ENCODE results near the gene AGPS. TPM values are rescaled to one million over a fixed set of nuclear protein-coding genes. Genes with fewer than 3 reads are reported as not detected.
"Not testable (repeated sequence)": the region's sequence is repeated elsewhere in the genome, so short reads cannot be mapped to it uniquely, and the experiment has no call there.

The AGPS gene
- total RNA-seq, 4 donors from 2014 or later: 23.1 to 38.8 (median 24.7) TPM

DNA sequence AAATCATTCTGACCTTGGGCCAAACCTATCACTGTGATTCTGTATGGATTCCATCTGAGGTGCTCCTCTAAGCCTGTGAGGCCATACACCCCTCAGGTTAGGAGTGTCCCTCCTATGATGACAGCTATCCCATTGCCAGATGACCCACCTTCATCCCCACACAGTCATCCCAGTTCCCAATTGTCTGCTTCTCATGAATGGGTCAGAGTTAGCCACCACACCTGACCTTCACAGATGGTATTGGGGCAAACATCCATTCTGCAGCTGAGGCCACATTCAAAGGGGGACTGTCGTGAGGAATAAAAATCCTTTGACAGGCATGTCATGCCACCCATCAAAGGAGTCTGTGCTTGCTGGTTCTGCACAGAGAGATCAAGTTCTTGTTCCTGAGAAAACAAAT, 155.2 kb downstream of the AGPS start:
- intact Hi-C loops (cut with DNase I): no loop called here
- no peak for DNase-seq
- H3K36me3 ChIP-seq: no peaks in the 10 kb centered on the region
- no peaks in the 10 kb centered on the region for H3K9me3 ChIP-seq
- no peak overlapping the region for H3K4me3 ChIP-seq (replicated peaks in 1 of 3)
- TF ChIP-seq POLR2A (IDR thresholded peaks at IDR 0.05) (no peak), CTCF (IDR thresholded peaks at IDR 0.05) (no peak)
- 83 to 90% methylated on average over 1 of the region's 1 CpG for WGBS, 2 donors
- no peaks in the 10 kb centered on the region for H3K27me3 ChIP-seq
- peaks cover 9 to 20% of the 10 kb centered on the region in 2 donors for H3K4me1 ChIP-seq
- H3K27ac ChIP-seq: no peak overlapping the region

- intact Hi-C loops (cut with DNase I): no loop called here
- no peak for DNase-seq
- H3K27me3 ChIP-seq: no peaks in the 10 kb centered on the region
- no peak overlapping the region for H3K27ac ChIP-seq
- H3K4me3 ChIP-seq (replicated peaks in 1 of 3): no peak overlapping the region
- no peaks in the 10 kb centered on the region for H3K36me3 ChIP-seq
- peaks cover 9 to 20% of the 10 kb centered on the region in 2 donors for H3K4me1 ChIP-seq
- H3K9me3 ChIP-seq: no peaks in the 10 kb centered on the region
- TF ChIP-seq POLR2A (IDR thresholded peaks at IDR 0.05): no peak
- TF ChIP-seq CTCF (IDR thresholded peaks at IDR 0.05): no peak
Measured at GRCh38 chr2:177548636-177549035, 156.1 kb downstream of the AGPS start.

DNA sequence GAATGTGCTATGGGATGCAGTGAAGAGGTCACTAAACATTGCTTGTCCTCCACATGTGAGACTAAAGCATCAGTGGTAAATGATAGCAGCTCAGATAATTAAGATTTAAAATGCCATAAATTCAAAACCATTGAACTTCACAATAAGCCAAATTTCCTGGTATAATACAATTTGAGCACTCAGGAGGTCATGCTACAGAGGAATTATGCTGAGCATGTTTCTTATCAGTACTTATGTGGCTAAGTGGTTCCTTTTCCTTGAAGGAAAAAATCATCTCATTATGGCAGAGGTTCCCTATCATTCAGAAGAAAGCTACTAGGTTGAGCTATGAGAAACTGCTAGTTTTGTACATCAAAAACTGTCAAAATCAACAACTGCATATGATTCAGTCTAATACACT, 156.6 kb downstream of the AGPS start:
- no peak for DNase-seq
- H3K36me3 ChIP-seq: no peaks in the 10 kb centered on the region
- TF ChIP-seq CTCF (IDR thresholded peaks at IDR 0.05): no peak
- no peak for TF ChIP-seq POLR2A (IDR thresholded peaks at IDR 0.05)
- H3K27me3 ChIP-seq: no peaks in the 10 kb centered on the region
- peaks cover 9 to 20% of the 10 kb centered on the region in 2 donors for H3K4me1 ChIP-seq
- no peak overlapping the region for H3K4me3 ChIP-seq (replicated peaks in 1 of 3)
- no peaks in the 10 kb centered on the region for H3K9me3 ChIP-seq
- H3K27ac ChIP-seq: no peak overlapping the region
- intact Hi-C loops (cut with DNase I): no loop called here

DNA sequence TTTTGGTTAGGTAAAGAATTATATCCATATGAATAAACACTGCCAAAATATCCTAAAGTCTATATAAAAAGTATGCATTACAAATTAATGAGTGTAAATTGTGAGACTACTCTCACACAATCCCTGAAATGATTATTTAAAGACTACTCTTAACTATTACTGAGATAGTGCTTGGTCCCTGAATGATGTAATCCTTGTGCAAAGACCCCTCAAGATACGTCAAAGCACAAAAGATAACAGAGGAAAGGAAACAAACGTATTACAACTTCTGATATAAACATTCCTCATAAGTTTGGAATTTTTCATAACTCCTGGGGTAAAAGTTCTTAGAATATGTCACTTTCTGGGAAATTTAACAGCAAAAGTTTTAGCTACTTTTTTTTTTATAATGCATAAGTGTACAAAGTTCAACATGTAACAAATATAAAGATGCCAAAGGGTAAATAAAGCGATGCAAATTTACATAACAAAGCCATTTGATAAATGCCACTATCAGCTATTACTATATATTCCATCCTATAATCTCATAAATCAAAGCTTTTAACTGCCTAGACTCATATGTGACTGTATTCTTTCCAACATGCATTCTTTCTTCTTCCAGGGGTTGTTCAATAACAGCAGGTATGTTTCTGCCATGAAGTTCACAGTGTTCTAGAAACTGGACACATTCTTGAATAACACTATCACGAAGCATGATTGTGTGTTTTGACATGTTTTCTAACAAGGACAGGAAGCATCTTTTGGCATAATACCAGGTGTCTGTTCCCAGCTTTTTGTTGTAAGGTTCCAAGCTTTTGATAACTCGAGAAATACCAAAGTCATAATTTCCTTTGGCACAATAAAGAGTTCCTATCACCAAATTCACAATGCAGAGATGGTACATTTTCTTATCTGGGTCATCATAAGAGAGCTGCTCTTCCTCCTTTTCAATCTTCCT, 158.0 kb downstream of the AGPS start:
- H3K4me1 ChIP-seq: peaks cover 9 to 20% of the 10 kb centered on the region in 2 donors
- H3K27ac ChIP-seq: no peak overlapping the region
- intact Hi-C loops (cut with DNase I): loop anchor here (10.0 kb wide), 1 partner anchor 64 kb away; a partner anchor contains a TSS
- TF ChIP-seq CTCF (IDR thresholded peaks at IDR 0.05): no peak
- no peak for TF ChIP-seq POLR2A (IDR thresholded peaks at IDR 0.05)
- DNase-seq: no peak
- H3K4me3 ChIP-seq (replicated peaks in 1 of 3): no peak overlapping the region
- no peaks in the 10 kb centered on the region for H3K27me3 ChIP-seq
- no peaks in the 10 kb centered on the region for H3K9me3 ChIP-seq
- WGBS, 2 donors: 80 to 81% methylated on average over 5 of the region's 5 CpGs
- no peaks in the 10 kb centered on the region for H3K36me3 ChIP-seq

DNA sequence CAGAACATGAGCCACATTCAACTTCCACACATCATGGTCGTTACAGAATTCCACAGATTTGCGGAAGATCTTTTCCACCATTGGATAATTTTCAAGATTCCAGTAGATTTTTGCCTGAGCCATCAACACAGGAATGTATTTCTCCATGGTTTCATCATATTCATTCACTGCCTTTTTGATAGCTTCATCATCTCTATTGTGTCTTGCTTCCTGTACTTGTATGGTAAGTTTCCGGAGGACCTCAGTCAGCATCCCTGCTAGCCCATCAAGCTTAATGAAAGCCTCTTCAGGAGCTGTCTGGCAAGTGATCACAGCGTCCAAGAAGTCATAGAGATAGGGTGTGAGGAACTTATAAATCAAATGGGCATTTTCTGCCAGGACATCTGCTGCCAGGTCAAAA, 158.8 kb downstream of the AGPS start:
- DNase-seq; H3K27ac ChIP-seq; H3K4me3 ChIP-seq (replicated peaks in 1 of 3); H3K9me3 ChIP-seq; H3K36me3 ChIP-seq; H3K27me3 ChIP-seq: not testable (repeated sequence)
- intact Hi-C loops (cut with DNase I): loop anchor here (10.0 kb wide), 1 partner anchor 63 kb away; a partner anchor contains a TSS
- WGBS, 2 donors: 93% methylated on average over 4 of the region's 4 CpGs
- peaks cover 9 to 20% of the 10 kb centered on the region in 2 donors for H3K4me1 ChIP-seq
